NCI-H1048 (cell line): Measurements from ENCODE around the gene CXCL10.
"Not testable (repeated sequence)": the region's sequence is repeated elsewhere in the genome, so short reads cannot be mapped to it uniquely, and the experiment has no call there.

Experiments
- DNase-seq: peaks from one replicate; lab custom pipeline; 2025; lab: John Stamatoyannopoulos, UW

Gene CXCL10

GRCh38 chr4:76023389-76023788, at the start of gene CXCL10:
Gene CXCL10 (minus strand): TSS chr4:76023497. CDS start chr4:76023431, 66 bp downstream.
- no peak for DNase-seq

DNA sequence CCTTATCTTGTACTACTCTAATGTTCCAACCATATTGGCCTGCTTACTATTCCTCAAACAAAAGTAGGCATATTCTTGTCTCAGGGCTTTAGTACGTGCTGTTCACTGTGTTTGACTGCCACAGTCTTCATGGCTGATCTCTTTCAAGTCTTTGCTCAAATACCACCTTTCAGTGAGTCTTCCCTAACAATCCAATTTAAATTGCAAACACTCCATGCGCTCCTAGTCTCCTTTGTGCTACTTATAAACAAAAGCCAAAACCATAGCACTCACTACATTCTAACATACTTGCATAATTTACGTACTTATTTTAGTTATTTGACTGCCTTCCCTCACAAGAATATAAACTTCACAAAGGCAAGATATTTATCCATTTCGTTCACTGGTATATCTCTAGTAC, 49.5 kb upstream of the CXCL10 start:
- no peak for DNase-seq

DNA sequence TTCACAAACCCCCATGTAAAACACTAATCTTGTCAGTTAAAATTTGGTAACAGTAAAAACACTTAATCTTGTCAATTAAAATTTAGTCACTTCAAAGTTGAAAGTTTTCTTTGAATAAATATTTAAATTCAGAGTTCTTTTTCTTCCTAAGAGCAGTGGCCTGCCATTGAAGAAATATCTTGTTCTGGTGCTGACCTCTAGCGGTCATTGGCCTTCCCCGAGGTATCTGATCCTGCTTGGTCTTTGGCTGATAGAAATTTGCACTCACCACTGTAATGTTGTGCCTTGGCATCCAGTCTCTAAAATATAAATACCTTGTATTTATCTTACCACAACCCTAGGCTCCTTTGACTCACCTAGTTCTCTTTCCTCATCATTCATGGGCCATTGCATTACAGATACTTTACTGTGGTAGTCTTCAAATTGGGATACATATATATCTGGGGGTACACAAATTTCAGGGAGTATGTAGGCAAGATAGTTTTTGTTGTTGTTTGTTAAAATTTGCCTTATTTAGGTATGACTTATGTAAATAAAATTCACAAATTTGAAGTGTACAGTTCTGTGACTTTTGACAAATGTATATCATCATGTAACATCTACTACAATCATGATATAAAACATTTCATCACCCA, 44.5 kb upstream of the CXCL10 start:
- DNase-seq = peak; percentile 15

GRCh38 chr4:76066546-76066945, 43.2 kb upstream of the CXCL10 start:
- no peak for DNase-seq

DNA sequence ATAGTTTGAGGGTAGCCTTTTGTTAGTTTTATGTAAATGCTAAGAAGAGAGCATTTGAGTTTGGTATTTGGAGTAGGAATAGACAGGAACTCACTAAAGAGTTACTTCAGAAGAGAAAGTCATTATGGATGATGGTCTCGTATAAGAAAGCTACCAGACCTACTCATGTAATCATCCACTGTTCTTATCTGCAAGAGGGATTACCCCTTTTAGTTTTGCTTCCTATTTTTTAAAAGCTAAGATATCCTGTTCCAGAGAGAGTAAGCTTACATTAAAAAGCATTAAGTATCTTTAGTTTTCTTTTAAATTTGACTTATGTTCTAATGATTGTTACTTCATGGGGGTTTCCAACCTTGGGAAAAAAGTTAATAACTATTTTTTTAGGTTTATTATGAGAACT, 38.7 kb upstream of the CXCL10 start:
- no peak for DNase-seq

DNA sequence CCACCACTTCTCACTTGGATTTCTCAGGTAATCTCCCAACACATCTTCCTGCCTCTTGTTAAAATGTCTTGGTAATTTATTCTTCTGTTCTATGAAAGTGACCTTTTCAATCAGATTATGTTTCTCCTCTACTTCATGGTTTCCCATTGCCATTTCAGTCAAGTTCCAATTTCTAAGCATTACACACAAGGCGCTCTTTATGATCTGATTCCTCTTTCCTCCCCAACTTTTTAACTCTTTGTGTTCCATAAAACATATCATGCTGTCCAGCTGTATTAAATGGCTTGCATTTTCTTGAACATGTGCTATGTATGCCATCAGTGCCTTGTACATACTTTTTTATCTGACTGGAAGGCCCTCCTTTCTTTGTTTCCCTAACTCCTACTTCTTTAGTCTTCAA, 38.1 kb upstream of the CXCL10 start:
- DNase-seq = no peak

GRCh38 chr4:76060506-76060905, 37.2 kb upstream of the CXCL10 start:
- no peak for DNase-seq

- no peak for DNase-seq
These were observed 36.5 kb upstream of the CXCL10 start for GRCh38 chr4:76059750-76060149.

DNA sequence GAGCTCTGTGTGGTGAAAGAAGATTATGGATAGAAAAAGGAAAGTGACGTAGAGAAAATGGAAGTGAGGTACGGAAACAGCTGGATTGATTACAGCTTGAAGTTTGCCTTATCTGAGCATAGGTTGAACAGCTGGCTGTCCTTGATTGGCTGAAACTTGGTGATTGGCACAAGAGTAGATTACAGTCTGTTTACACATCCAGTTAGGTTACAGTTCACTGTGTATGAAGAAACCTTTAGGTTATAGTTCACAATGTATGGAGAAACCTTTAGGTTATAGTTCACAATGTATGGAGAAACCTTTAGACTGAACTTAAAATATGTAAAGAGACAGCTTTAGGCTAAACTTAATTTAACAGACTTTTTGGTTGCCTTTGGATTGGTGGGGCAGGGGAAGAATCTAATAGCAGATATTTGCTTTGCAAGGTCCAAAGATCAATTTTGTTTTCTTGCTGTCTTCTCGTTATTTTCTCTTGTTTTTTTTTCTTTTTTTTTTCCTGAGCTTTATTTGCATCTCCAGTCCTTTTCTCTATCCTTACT, 35.7 kb upstream of the CXCL10 start:
- DNase-seq = no peak

DNA sequence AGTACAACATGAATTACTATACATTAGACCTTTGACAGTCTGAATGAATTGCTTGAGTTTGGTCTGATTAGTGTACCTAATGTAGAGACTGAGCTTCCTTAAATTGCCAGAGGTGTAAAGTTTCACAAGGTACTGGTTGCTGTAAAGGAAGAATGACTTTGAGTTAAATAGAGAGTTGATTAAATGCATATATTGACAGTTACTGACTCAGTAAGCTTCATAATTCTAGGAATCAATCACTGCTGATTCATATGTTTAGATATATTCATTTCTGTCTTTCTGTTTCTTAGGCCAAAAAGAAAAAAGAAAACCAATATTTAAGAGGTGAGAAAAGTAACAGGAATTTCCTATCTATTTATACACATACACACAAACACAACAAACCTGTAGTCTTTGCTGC, 35.0 kb upstream of the CXCL10 start:
- DNase-seq = no peak

DNA sequence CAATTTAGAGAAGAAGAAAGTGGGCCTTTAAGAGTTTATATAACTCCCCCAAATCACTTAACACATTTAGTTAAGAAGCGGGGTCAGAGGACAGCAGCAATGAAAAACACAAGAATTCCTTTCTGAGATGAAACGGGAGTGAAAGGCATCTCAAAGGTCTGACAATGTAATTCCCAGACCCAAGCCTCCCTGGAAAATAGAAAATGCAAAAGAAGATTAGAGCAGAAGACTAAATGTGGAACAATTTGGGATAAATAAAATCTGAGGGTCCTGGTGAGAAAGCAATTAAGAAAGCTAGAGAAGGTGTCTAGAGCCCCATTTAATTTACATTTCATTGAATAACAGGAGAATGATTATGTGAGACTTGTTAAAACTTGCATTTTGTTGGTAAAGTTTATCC, 32.1 kb upstream of the CXCL10 start:
- DNase-seq = no peak

GRCh38 chr4:76055016-76055415, 31.7 kb upstream of the CXCL10 start:
- DNase-seq = no peak

GRCh38 chr4:76053730-76054129, 30.4 kb upstream of the CXCL10 start:
- peak; percentile 65 for DNase-seq

DNA sequence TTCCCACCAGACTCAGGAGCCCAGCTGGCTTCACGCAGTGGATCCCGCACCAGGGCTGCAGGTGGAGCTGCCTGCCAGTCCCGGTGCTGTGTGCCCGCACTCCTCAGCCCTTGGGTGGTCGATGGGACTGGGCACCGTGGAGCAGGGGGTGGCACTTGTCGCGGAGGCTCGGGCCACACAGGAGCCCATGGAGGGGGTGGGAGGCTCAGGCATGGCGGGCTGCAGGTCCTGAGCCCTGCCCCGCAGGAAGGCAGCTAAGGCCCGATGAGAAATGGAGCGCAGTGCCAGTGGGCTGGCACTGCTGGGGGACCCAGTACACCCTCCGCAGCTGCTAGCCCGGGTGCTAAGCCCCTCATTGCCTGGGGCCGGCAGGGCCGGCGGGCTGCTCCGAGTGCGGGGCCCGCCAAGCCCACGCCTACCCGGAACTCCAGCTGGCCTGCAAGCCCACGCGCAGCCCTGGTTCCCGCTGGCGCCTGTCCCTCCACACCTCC, 27.3 kb upstream of the CXCL10 start:
- not testable (repeated sequence) for DNase-seq

- not testable (repeated sequence) for DNase-seq
These were observed 26.6 kb upstream of the CXCL10 start for GRCh38 chr4:76049860-76050416.

DNA sequence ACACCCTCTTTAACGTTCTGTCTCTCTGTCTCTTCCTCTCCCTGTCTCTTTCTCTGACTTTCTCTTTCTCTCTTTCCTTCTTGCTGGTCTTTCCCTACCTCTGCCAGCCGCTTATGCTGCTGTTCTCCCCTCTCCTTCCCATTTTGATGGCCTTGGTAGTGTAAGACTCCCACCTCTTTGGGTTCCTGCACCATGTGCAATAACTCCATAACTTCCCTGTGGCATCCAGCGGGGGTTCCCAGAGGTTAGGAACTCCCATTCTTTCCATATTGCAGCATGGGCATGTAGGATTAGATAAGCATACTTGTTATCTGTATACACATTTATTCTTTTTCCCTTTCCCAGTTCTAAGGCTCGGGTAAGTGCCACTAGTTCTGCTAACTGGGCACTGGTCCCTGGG, 21.4 kb upstream of the CXCL10 start:
- DNase-seq = not testable (repeated sequence)

DNA sequence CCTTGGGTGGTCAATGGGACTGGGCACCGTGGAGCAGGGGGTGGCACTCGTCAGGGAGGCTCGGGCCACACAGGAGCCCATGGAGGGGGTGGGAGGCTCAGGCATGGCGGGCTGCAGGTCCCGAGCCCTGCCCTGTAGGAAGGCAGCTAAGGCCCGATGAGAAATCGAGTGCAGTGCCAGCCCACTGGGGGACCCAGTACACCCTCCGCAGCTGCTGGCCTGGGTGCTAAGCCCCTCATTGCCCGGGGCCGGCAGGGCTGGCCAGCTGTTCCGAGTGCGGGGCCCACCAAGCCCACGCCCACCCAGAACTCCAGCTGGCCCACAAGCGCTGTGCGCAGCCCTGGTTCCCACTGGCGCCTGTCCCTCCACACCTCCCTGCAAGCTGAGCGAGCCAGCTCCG, 20.0 kb upstream of the CXCL10 start:
- DNase-seq = not testable (repeated sequence)

GRCh38 chr4:76042241-76042998, 19.1 kb upstream of the CXCL10 start:
- not testable (repeated sequence) for DNase-seq

DNA sequence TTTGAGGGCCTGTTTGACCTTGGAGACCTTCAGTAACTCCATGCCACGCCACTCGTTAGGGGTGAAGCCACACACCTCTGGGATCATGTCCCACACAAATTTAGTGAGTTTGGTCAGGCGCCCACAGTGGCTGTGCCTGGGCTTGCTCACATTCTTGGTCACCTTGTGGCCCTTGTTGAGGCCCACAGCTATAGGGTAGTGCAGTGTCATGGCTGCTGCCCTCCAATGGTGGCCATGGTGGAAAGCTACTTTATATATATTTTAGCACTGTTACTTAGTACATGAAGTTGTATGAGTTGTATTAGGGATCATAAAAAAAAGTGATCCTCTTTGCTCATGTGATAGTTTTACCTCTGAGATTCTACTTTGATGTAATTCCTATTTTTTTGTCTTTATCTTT, 13.6 kb upstream of the CXCL10 start:
- DNase-seq = no peak

DNA sequence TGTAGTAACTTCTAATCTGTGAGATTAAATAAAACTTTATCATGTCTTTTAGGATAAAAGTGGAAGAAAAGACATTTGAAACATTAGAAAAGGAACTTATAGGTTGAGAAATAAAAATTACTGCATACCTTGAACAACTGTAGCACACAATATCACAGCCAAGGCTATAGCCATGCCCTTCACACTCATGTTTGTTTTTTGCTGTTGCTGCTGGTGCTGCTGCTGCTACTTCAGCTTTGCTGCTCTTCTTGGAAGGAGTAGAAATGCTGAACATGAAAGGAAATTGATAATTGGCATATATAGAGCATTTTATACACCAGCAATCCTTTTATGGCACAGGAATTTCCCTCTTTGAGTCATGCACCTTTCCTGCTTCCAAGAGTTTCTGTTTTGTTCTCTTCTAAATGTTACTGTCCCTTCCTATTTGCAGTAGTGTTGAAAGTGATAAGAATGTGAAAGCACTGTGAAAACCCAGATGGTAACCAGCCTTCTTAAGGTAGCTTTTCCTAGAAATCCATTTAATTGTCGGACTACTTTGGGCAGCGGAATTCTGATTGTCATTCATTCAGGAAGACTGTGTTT, 12.6 kb upstream of the CXCL10 start, which contains the start of gene CXCL11:
CXCL11 (minus strand) TSS at position 272 of the 582 bp plus-strand sequence; CDS start at position 189, 83 bp downstream.
- no peak for DNase-seq

GRCh38 chr4:76035141-76035540, 11.8 kb upstream of the CXCL10 start:
- DNase-seq = no peak

DNA sequence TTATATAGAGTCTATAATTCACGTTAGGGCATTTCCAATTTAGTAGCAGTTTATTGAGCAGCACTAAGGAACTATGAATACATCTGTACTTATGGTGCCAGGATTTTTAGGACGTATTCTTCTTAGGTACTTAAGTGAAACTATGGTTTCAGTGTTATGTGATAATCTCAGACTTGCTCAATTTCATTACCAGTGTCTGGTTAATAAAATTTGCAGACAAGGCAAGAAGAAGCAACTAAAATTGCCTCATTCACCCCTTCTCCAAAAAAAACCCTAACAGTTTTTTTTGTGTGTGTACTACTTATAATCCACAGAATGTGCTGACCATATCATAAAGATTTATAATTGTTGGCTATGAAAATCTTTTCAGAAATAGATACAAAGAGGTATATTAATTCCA, 6.0 kb upstream of the CXCL10 start:
- DNase-seq = no peak
